GM19240 (cell line): ENCODE measurements around the gene ST3GAL6.

ENCODE experiments used
- DNase-seq: peaks from one replicate; pipeline ENCODE4 v3.0.0; 2011; ENCODE audit warnings: low spot score; ENCODE audit not compliant: insufficient read length

ST3GAL6 gene

GRCh38 chr3:98763076-98763475 lies at the start of gene ST3GAL6:
Gene ST3GAL6, plus strand, starts transcription at chr3:98763340. Its CDS starts 5,101 bp downstream, at chr3:98768441.
- no peak for DNase-seq

- no peak for DNase-seq
Measured at GRCh38 chr3:98713984-98714383, 49.2 kb upstream of the ST3GAL6 start.

- DNase-seq = no peak
Measured at GRCh38 chr3:98717584-98717983, 45.6 kb upstream of the ST3GAL6 start.

- DNase-seq = no peak
Measured at GRCh38 chr3:98718730-98719129, 44.4 kb upstream of the ST3GAL6 start.

GRCh38 chr3:98721776-98722175 lies 41.4 kb upstream of the ST3GAL6 start:
- DNase-seq = no peak

GRCh38 chr3:98722389-98722788 lies 40.8 kb upstream of the ST3GAL6 start:
- DNase-seq = no peak

GRCh38 chr3:98725352-98725751 lies 37.8 kb upstream of the ST3GAL6 start:
- DNase-seq = no peak

GRCh38 chr3:98726084-98726483 lies 37.1 kb upstream of the ST3GAL6 start:
- no peak for DNase-seq

- DNase-seq = no peak
Measured at GRCh38 chr3:98727638-98728037, 35.5 kb upstream of the ST3GAL6 start.

- no peak for DNase-seq
Measured at GRCh38 chr3:98728672-98729071, 34.5 kb upstream of the ST3GAL6 start.

GRCh38 chr3:98730338-98730737 lies 32.8 kb upstream of the ST3GAL6 start:
- DNase-seq = no peak

- no peak for DNase-seq
Measured at GRCh38 chr3:98730886-98731537, 32.1 kb upstream of the ST3GAL6 start.

- DNase-seq = no peak
Measured at GRCh38 chr3:98731720-98732285, 31.3 kb upstream of the ST3GAL6 start.

- no peak for DNase-seq
Measured at GRCh38 chr3:98732286-98733052, 30.7 kb upstream of the ST3GAL6 start.

GRCh38 chr3:98733053-98733811 lies 29.9 kb upstream of the ST3GAL6 start:
- DNase-seq = no peak

GRCh38 chr3:98733812-98734281 lies 29.3 kb upstream of the ST3GAL6 start:
- DNase-seq = no peak

GRCh38 chr3:98734306-98734705 lies 28.8 kb upstream of the ST3GAL6 start:
- no peak for DNase-seq

- DNase-seq = no peak
Measured at GRCh38 chr3:98734735-98735134, 28.4 kb upstream of the ST3GAL6 start.

GRCh38 chr3:98735296-98735695 lies 27.8 kb upstream of the ST3GAL6 start:
- DNase-seq = no peak

- no peak for DNase-seq
Measured at GRCh38 chr3:98735761-98736269, 27.3 kb upstream of the ST3GAL6 start.

- no peak for DNase-seq
Measured at GRCh38 chr3:98737301-98737700, 25.8 kb upstream of the ST3GAL6 start.

GRCh38 chr3:98739266-98739665 lies 23.9 kb upstream of the ST3GAL6 start:
- no peak for DNase-seq
